ENCODE data around the gene TSPAN5.
"Not testable (repeated sequence)": the region's sequence is repeated elsewhere in the genome, so short reads cannot be mapped to it uniquely, and the experiment has no call there.

The TSPAN5 gene

GRCh38 chr4:98462487-98462886 is 195.9 kb downstream of the TSPAN5 start:
- Histone ChIP-seq H3K9me2 (replicated peaks; ENCODE audit: low read depth, low read length) (no peaks in the 10 kb centered on the region), H3K36me3 (ENCODE audit: insufficient read depth, low read length) (no peaks in the 10 kb centered on the region), H3K9ac (ENCODE audit: low read depth, low read length, poor library complexity, severe bottlenecking) (no peak overlapping the region), H3F3A (ENCODE audit: low read depth) (no peaks in the 10 kb centered on the region), H3K9me3 (ENCODE audit: insufficient read depth, low read depth, low read length) (peaks cover 13% of the 10 kb centered on the region; the same call in 1 of the 2 replicates), H3K27me3 (ENCODE audit: insufficient read depth, low read length, poor library complexity, severe bottlenecking) (no peaks in the 10 kb centered on the region), H3K4me1 (ENCODE audit: insufficient read depth, low read length, poor library complexity, severe bottlenecking) (no peaks in the 10 kb centered on the region), H2AFZ (ENCODE audit: low read length) (no peak overlapping the region), H3K4me3 (ENCODE audit: low read length, poor library complexity, severe bottlenecking) (no peak overlapping the region), H4K20me1 (ENCODE audit: insufficient read depth, low read length, poor library complexity, severe bottlenecking) (no peaks in the 10 kb centered on the region), H3K79me2 (ENCODE audit: insufficient read depth, low read length) (no peaks in the 10 kb centered on the region), H3K4me2 (ENCODE audit: low read depth, low read length, poor library complexity, severe bottlenecking) (no peak overlapping the region)
- no peak for TF ChIP-seq EZH2phosphoT487 (IDR thresholded peaks at IDR 0.05; ENCODE audit: borderline replicate concordance)
- no peak for TF ChIP-seq CTCF (conservative IDR thresholded peaks at IDR 0.05; ENCODE audit: low read length)

GRCh38 chr4:98461121-98461865 is 197.1 kb downstream of the TSPAN5 start:
- H4K20me1 ChIP-seq (ENCODE audit: insufficient read depth, low read length, poor library complexity, severe bottlenecking); H3K79me2 ChIP-seq (ENCODE audit: insufficient read depth, low read length); H3K36me3 ChIP-seq (ENCODE audit: insufficient read depth, low read length); H3K4me2 ChIP-seq (ENCODE audit: low read depth, low read length, poor library complexity, severe bottlenecking); H3K9ac ChIP-seq (ENCODE audit: low read depth, low read length, poor library complexity, severe bottlenecking); H3K9me2 ChIP-seq (replicated peaks; ENCODE audit: low read depth, low read length); H3F3A ChIP-seq (ENCODE audit: low read depth); H2AFZ ChIP-seq (ENCODE audit: low read length); H3K27me3 ChIP-seq (ENCODE audit: insufficient read depth, low read length, poor library complexity, severe bottlenecking); H3K4me1 ChIP-seq (ENCODE audit: insufficient read depth, low read length, poor library complexity, severe bottlenecking); H3K4me3 ChIP-seq (ENCODE audit: low read length, poor library complexity, severe bottlenecking): not testable (repeated sequence)
- peaks cover 13% of the 10 kb centered on the region; the same call in 1 of the 2 replicates for H3K9me3 ChIP-seq (ENCODE audit: insufficient read depth, low read depth, low read length)

- H3K36me3 ChIP-seq (ENCODE audit: insufficient read depth, low read length); H3K4me1 ChIP-seq (ENCODE audit: insufficient read depth, low read length, poor library complexity, severe bottlenecking); H3K4me2 ChIP-seq (ENCODE audit: low read depth, low read length, poor library complexity, severe bottlenecking); H3K9me2 ChIP-seq (replicated peaks; ENCODE audit: low read depth, low read length); H3K9ac ChIP-seq (ENCODE audit: low read depth, low read length, poor library complexity, severe bottlenecking); H4K20me1 ChIP-seq (ENCODE audit: insufficient read depth, low read length, poor library complexity, severe bottlenecking); H3K27me3 ChIP-seq (ENCODE audit: insufficient read depth, low read length, poor library complexity, severe bottlenecking); H2AFZ ChIP-seq (ENCODE audit: low read length); H3K4me3 ChIP-seq (ENCODE audit: low read length, poor library complexity, severe bottlenecking); H3F3A ChIP-seq (ENCODE audit: low read depth); H3K79me2 ChIP-seq (ENCODE audit: insufficient read depth, low read length): not testable (repeated sequence)
- H3K9me3 ChIP-seq (ENCODE audit: insufficient read depth, low read depth, low read length), result peaks cover 16% of the 10 kb centered on the region; the same call in 1 of the 2 replicates
These were observed 201.0 kb downstream of the TSPAN5 start for GRCh38 chr4:98457422-98457821.

- H4K20me1 ChIP-seq (ENCODE audit: insufficient read depth, low read length, poor library complexity, severe bottlenecking), result no peaks in the 10 kb centered on the region
- H3K27me3 ChIP-seq (ENCODE audit: insufficient read depth, low read length, poor library complexity, severe bottlenecking), result no peaks in the 10 kb centered on the region
- no peak overlapping the region for H3K4me2 ChIP-seq (ENCODE audit: low read depth, low read length, poor library complexity, severe bottlenecking)
- H3K36me3 ChIP-seq (ENCODE audit: insufficient read depth, low read length), result no peaks in the 10 kb centered on the region
- peaks cover 6% of the 10 kb centered on the region; the same call in 1 of the 2 replicates for H3K9me3 ChIP-seq (ENCODE audit: insufficient read depth, low read depth, low read length)
- H2AFZ ChIP-seq (ENCODE audit: low read length), result no peak overlapping the region
- H3K9ac ChIP-seq (ENCODE audit: low read depth, low read length, poor library complexity, severe bottlenecking), result no peak overlapping the region
- TF ChIP-seq EZH2phosphoT487 (IDR thresholded peaks at IDR 0.05; ENCODE audit: borderline replicate concordance) (no peak), CTCF (conservative IDR thresholded peaks at IDR 0.05; ENCODE audit: low read length) (no peak)
- no peaks in the 10 kb centered on the region for H3K9me2 ChIP-seq (replicated peaks; ENCODE audit: low read depth, low read length)
- no peaks in the 10 kb centered on the region for H3K79me2 ChIP-seq (ENCODE audit: insufficient read depth, low read length)
- peaks cover 3% of the 10 kb centered on the region; the same call in 1 of the 2 replicates for H3F3A ChIP-seq (ENCODE audit: low read depth)
- peaks cover 41% of the 10 kb centered on the region for H3K4me1 ChIP-seq (ENCODE audit: insufficient read depth, low read length, poor library complexity, severe bottlenecking)
- H3K4me3 ChIP-seq (ENCODE audit: low read length, poor library complexity, severe bottlenecking), result no peak overlapping the region
These were observed 206.3 kb downstream of the TSPAN5 start for GRCh38 chr4:98452091-98452490.
